A375 (cell line): Measurements from ENCODE around the gene PCDHA7. TPM values are rescaled to one million over a fixed set of nuclear protein-coding genes. Genes with fewer than 3 reads are reported as not detected.

Source experiments
- total RNA-seq: library from RNA; depleted of rRNA; stranded (reverse); fragments of >200 nt; shearing (Covaris generic); gene quantifications from 2 replicates; pipeline ENCODE4 v1.2.3, GENCODE V29; 2014; rRNA removed

PCDHA7 gene
- total RNA-seq, 1 experiment from 2014 or later: 3.0 TPM

DNA sequence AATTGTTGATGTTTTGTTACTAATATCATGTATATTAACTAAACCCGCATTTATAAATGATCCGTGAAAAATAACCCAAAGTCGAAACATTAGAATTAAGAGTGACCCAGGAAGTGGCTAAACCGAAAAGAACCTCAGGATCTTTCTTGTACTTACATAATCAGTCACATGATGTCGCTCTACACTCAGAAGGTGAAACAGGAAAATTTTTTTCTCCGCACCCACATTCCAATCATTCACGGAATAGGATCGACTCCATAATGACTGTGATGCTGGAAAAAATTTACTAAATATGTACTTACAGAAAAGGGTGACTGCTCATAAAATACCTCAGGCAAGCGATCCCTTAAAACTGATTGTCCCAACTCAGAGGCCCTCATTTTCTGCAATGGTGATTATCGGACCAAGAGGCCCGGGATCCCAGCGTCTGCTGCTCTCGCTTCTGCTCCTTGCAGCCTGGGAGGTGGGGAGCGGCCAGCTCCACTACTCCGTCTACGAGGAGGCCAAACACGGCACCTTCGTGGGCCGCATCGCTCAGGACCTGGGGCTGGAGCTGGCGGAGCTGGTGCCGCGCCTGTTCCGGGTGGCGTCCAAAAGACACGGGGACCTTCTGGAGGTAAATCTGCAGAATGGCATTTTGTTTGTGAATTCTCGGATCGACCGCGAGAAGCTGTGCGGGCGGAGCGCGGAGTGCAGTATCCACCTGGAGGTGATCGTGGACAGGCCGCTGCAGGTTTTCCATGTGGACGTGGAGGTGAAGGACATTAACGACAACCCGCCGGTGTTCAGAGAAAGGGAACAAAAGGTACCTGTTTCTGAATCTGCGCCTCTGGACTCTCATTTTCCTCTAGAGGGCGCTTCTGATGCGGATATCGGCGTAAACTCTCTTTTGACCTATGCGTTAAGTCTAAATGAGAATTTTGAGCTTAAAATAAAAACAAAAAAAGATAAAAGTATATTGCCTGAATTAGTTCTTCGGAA is 41.3 kb downstream of the PCDHA7 start, which contains the start of gene PCDHA12:
TSS of gene PCDHA12 (plus strand) at position 224 of the 981 bp plus-strand sequence. CDS start at position 389, 165 bp downstream.

DNA sequence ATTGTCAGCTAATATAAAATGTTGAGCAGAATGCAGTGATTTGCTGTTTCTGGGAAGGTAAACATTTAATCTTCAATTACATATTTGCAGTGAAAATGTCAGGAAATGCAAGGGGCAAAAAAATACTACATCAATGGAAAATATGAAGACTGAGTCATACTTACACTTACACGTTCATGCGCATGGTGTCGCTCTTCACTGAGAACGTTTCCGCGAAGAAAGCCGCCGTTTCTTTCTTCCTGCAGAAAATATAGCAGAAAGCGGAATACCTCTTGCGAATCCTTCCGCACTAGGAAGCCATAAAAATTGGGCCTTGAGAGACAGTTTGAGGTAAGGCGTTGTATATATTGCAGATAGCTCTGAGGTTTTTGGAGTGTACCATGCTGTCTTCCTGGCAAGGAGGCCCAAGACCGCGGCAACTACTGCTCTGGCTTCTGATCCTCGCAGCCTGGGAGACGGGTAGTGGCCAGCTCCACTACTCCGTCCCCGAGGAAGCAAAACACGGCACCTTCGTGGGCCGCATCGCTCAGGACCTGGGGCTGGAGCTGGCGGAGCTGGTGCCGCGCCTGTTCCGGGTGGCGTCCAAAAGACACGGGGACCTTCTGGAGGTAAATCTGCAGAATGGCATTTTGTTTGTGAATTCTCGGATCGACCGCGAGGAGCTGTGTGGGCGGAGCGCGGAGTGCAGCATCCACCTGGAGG is 48.0 kb downstream of the PCDHA7 start, which contains the start of gene PCDHA13:
TSS of gene PCDHA13 (plus strand) at position 236 of the 702 bp plus-strand sequence. CDS start at position 381, 145 bp downstream.

Other genes with a start within 250 kb of the PCDHA7 start
- 0.30 and 0.66 TPM in 2 replicates for gene CD14, start 201.1 kb upstream of the PCDHA7 start, total RNA-seq
- 22.0 and 35.5 TPM in 2 replicates for gene TMCO6, start 194.8 kb upstream of the PCDHA7 start, total RNA-seq
- 98.0 and 106 TPM in 2 replicates for gene NDUFA2, start 186.6 kb upstream of the PCDHA7 start, total RNA-seq
- 156 and 166 TPM in 2 replicates for gene IK, start 186.4 kb upstream of the PCDHA7 start, total RNA-seq
- gene WDR55, start 169.4 kb upstream of the PCDHA7 start, total RNA-seq: 24.7 and 29.2 TPM in 2 replicates
- 1.2 and 2.6 TPM in 2 replicates for gene DND1, start 160.7 kb upstream of the PCDHA7 start, total RNA-seq
- gene HARS1, start 142.9 kb upstream of the PCDHA7 start, total RNA-seq: 181 and 182 TPM in 2 replicates
- gene HARS2, start 142.8 kb upstream of the PCDHA7 start, total RNA-seq: 36.4 and 42.9 TPM in 2 replicates
- gene ZMAT2, start 133.8 kb upstream of the PCDHA7 start, total RNA-seq: 54.2 and 64.0 TPM in 2 replicates
- gene PCDHA1, start 48.1 kb upstream of the PCDHA7 start, total RNA-seq: 2.1 and 2.5 TPM in 2 replicates
- gene PCDHA2, start 39.4 kb upstream of the PCDHA7 start, total RNA-seq: 0.96 and 1.3 TPM in 2 replicates
- 1.6 and 2.5 TPM in 2 replicates for gene PCDHA3, start 33.2 kb upstream of the PCDHA7 start, total RNA-seq
- 2.4 and 3.2 TPM in 2 replicates for gene PCDHA4, start 27.2 kb upstream of the PCDHA7 start, total RNA-seq
- 2.5 and 3.0 TPM in 2 replicates for gene PCDHA5, start 12.7 kb upstream of the PCDHA7 start, total RNA-seq
- gene PCDHA6, start 6.3 kb upstream of the PCDHA7 start, total RNA-seq: 11.5 TPM in 2 replicates
- 0.37 and 0.53 TPM in 2 replicates for gene PCDHA8, start 6.9 kb downstream of the PCDHA7 start, total RNA-seq
- gene PCDHA9, start 14.1 kb downstream of the PCDHA7 start, total RNA-seq: 1.8 and 2.2 TPM in 2 replicates
- 1.5 and 1.8 TPM in 2 replicates for gene PCDHA10, start 21.6 kb downstream of the PCDHA7 start, total RNA-seq
- gene PCDHA11, start 34.7 kb downstream of the PCDHA7 start, total RNA-seq: 1.9 and 4.9 TPM in 2 replicates
- 2.8 and 3.7 TPM in 2 replicates for gene PCDHA12, start 41.0 kb downstream of the PCDHA7 start, total RNA-seq
- gene PCDHA13, start 47.9 kb downstream of the PCDHA7 start, total RNA-seq: 1.3 and 1.4 TPM in 2 replicates
- 1.5 and 2.3 TPM in 2 replicates for gene PCDHAC1, start 92.0 kb downstream of the PCDHA7 start, total RNA-seq
- 3.9 and 5.3 TPM in 2 replicates for gene PCDHAC2, start 132.2 kb downstream of the PCDHA7 start, total RNA-seq
- 0.11 TPM in 1 of 2 replicates, not detected in the other for gene PCDHB1, start 217.1 kb downstream of the PCDHA7 start, total RNA-seq